HepG2 (cell line): Measurements from ENCODE around the gene CNTN4. TPM values are rescaled to one million over a fixed set of nuclear protein-coding genes. Genes with fewer than 3 reads are reported as not detected.
A peak's percentile ranks its signal among the peaks of the same experiment; 100 is the strongest.

Experiments used
- ATAC-seq: fragments of 200-7000 bp; cut with Tn5 transposase; 3 replicates; pipeline ENCODE4 v1.9.1; 2020; ENCODE audit warnings: mild to moderate bottlenecking, moderate library complexity
- BruUV-seq: library from RNA; stranded (reverse); fragments of 400-500 nt; replicated peaks from 2 replicates; lab custom pipeline; 2021; lab: Mats Ljungman, UMichigan
- CTCF ChIA-PET: fragments of 300-600 bp; formaldehyde crosslinking; extraction: SDS; loops from one replicate; lab custom pipeline; 2021; ENCODE audit warnings: low total read pairs, inconsistent platforms, low intra/inter-chr PET ratio; lab: Yijun Ruan, JAX
- POLR2A ChIA-PET: fragments of 350-600 bp; sonication (Branson Sonifier 250); formaldehyde crosslinking; loops from one replicate; lab custom pipeline; 2020; ENCODE audit warnings: antibody characterized with exemption, inconsistent platforms; lab: Yijun Ruan, JAX
- DNase-seq: peaks from one replicate; pipeline ENCODE4 v3.0.0-alpha.2; 2015; ENCODE audit warnings: low spot score
- FAIRE-seq: peaks from 3 replicates; lab custom pipeline; 2011; peaks lifted over from hg19 to GRCh38; lab: Jason Lieb, UNC
- H2AFZ ChIP-seq: one replicate; pipeline ENCODE4 v1.6.1; 2011; ENCODE audit warnings: low read length, inconsistent platforms
- H3K27ac ChIP-seq: fragments of 300-600 bp; 3 replicates; pipeline ENCODE4 v1.8.0; 2011; ENCODE audit warnings: mixed run types, mild to moderate bottlenecking, mixed read lengths, low read length, inconsistent platforms; ENCODE audit not compliant: insufficient read depth; ENCODE audit errors: extremely low read length
- H3K27me3 ChIP-seq, 2 experiments: fragments of 200-600 bp in 1 of 2; 2 replicates in 1 of 2; 3 replicates in 1 of 2; pipeline versions ENCODE4 v1.6.0 to v1.8.0; 2011; ENCODE audit warnings: low read length in 2 of 2, mild to moderate bottlenecking in 2 of 2, moderate library complexity in 2 of 2, inconsistent platforms in 1 of 2; ENCODE audit not compliant: insufficient read depth in 2 of 2, control insufficient read depth in 1 of 2
- H3K36me3 ChIP-seq, 2 experiments: fragments of 200-600 bp in 1 of 2; replicated peaks in 1 of 2; 2 replicates in 1 of 2; 3 replicates in 1 of 2; pipeline versions ENCODE4 v1.5.1 to v1.8.0; 2011; ENCODE audit warnings: low read length in 2 of 2, inconsistent platforms in 1 of 2; ENCODE audit not compliant: insufficient read depth in 2 of 2, control insufficient read depth in 1 of 2
- H3K4me1 ChIP-seq: 2 replicates; pipeline ENCODE4 v1.5.1; 2012; ENCODE audit warnings: low read length, inconsistent platforms; ENCODE audit not compliant: insufficient read depth
- H3K4me2 ChIP-seq: 2 replicates; pipeline ENCODE4 v1.6.0; 2011; ENCODE audit warnings: low read depth, low read length, inconsistent platforms
- H3K4me3 ChIP-seq, 3 experiments: fragments of 200-600 bp in 1 of 3; sonication (generic), shearing (Covaris generic) in 1 of 3; replicated peaks in 1 of 3; 2 replicates each; pipeline ENCODE4 v1.5.1; 2011 to 2016; ENCODE audit warnings: low read length in 3 of 3, inconsistent platforms in 2 of 3, low read depth in 2 of 3, mild to moderate bottlenecking in 2 of 3, control low read depth in 1 of 3, mixed read lengths in 1 of 3; ENCODE audit not compliant: insufficient read depth in 1 of 3
- H3K79me2 ChIP-seq: one replicate; pipeline ENCODE4 v1.6.1; 2011; ENCODE audit warnings: low read length, inconsistent platforms; ENCODE audit not compliant: insufficient read depth
- H3K9ac ChIP-seq: 2 replicates; pipeline ENCODE4 v1.6.0; 2011; ENCODE audit warnings: mild to moderate bottlenecking, low read depth, low read length, inconsistent platforms; ENCODE audit not compliant: insufficient read depth
- H3K9me3 ChIP-seq: 2 replicates; pipeline ENCODE4 v1.5.1; 2012; ENCODE audit warnings: mild to moderate bottlenecking, low read length
- H4K20me1 ChIP-seq: 2 replicates; pipeline ENCODE4 v1.6.0; 2011; ENCODE audit warnings: inconsistent platforms, mild to moderate bottlenecking, low read length, moderate library complexity; ENCODE audit not compliant: insufficient read depth
- DRAP1 ChIP-seq: IDR thresholded peaks from 2 replicates; pipeline ENCODE4 v1.6.1; 2016; ENCODE audit warnings: missing genetic modification reagents, missing compliant biosample characterization
- HNF4A ChIP-seq: sonication (generic); formaldehyde crosslinking; IDR thresholded peaks from 2 replicates; pipeline ENCODE4 v1.4.0; 2020; ENCODE audit warnings: missing genetic modification reagents
- HOXA3 ChIP-seq: sonication (generic); formaldehyde crosslinking; IDR thresholded peaks from 2 replicates; pipeline ENCODE4 v1.5.0; 2020; ENCODE audit warnings: missing genetic modification reagents
- KDM1A ChIP-seq: IDR thresholded peaks from 2 replicates; pipeline ENCODE4 v1.6.1; 2016; ENCODE audit warnings: missing compliant biosample characterization
- KLF11 ChIP-seq: IDR thresholded peaks from 2 replicates; pipeline ENCODE4 v1.6.1; 2016; ENCODE audit warnings: missing compliant biosample characterization
- MAFF ChIP-seq: IDR thresholded peaks from 2 replicates; pipeline ENCODE4 v1.6.1; 2011; ENCODE audit warnings: low read depth, low read length, improper control_type of control experiment
- MAFK ChIP-seq, 2 experiments: IDR thresholded peaks in 1 of 2; conservative IDR thresholded peaks in 1 of 2; 2 replicates each; pipeline ENCODE4 v1.6.1; 2011; ENCODE audit warnings: improper control_type of control experiment in 2 of 2, low read length in 2 of 2
- PLSCR1 ChIP-seq: sonication (generic); formaldehyde crosslinking; IDR thresholded peaks from 2 replicates; pipeline ENCODE4 v1.5.0; 2020; ENCODE audit warnings: missing genetic modification reagents, mild to moderate bottlenecking, borderline replicate concordance
- SIX4 ChIP-seq: sonication (generic); formaldehyde crosslinking; IDR thresholded peaks from 2 replicates; pipeline ENCODE4 v1.4.0; 2020; ENCODE audit warnings: missing genetic modification reagents
- ZGPAT ChIP-seq: IDR thresholded peaks from 2 replicates; pipeline ENCODE4 v1.6.1; 2016; ENCODE audit warnings: mild to moderate bottlenecking
- ZNF343 ChIP-seq: sonication (generic); formaldehyde crosslinking; IDR thresholded peaks from 2 replicates; pipeline ENCODE4 v1.4.0; 2020; ENCODE audit warnings: mild to moderate bottlenecking, missing genetic modification reagents
- ZNF512 ChIP-seq: sonication (generic); formaldehyde crosslinking; IDR thresholded peaks from 2 replicates; pipeline ENCODE4 v1.4.0; 2020; ENCODE audit warnings: mild to moderate bottlenecking, missing genetic modification reagents
- ZNF619 ChIP-seq: sonication (generic); formaldehyde crosslinking; IDR thresholded peaks from 2 replicates; pipeline ENCODE4 v1.4.0; 2020; ENCODE audit warnings: mild to moderate bottlenecking, missing genetic modification reagents
- WGBS: methylation state at CpG from one replicate; pipeline ENCODE4 v1.1.6; 2017; ENCODE audit warnings: low lambda C conversion rate; 5-methylcytosine and 5-hydroxymethylcytosine counted together
- in situ Hi-C: cut with HindIII; loops from 2 replicates; pipeline ENCODE4 v1.10.0; 2017; ENCODE audit warnings: low pct_unique_long_range_greater_than_20kb; ENCODE audit not compliant: extremely low pct_ligation_motif_present
- intact Hi-C: fragments of 100-400 bp; cut with micrococcal nuclease; formaldehyde crosslinking; loops from one replicate; pipeline ENCODE4 v1.10.0; 2022; ENCODE audit not compliant: unreplicated experiment
- polyA plus RNA-seq, 8 experiments: library from polyadenylated mRNA; depleted of rRNA in 3 of 8; stranded (reverse) in 7 of 8; unstranded in 1 of 8; fragments of >200 nt; fragmentation: Illumina TruSeq in 4 of 8; extraction: Trizol in 4 of 8; gene quantifications; 2 replicates each; pipeline versions ENCODE4 v1.2.1 to v1.2.3, GENCODE V29; 2011 to 2016; ENCODE audit warnings: low read depth in 4 of 8, missing spikeins in 1 of 8, mixed read lengths in 1 of 8; ENCODE audit not compliant: insufficient read depth in 1 of 8
- total RNA-seq, 5 experiments: library from RNA; depleted of rRNA; stranded (reverse); fragments of >200 nt; fragmentation: Illumina TruSeq; extraction: Trizol; gene quantifications; 2 replicates each; pipeline ENCODE4 v1.2.3, GENCODE V29; 2016; ENCODE audit warnings: low read depth in 1 of 5
- TF ChIP-seq, protein P1 (sequence below): IDR thresholded peaks from 2 replicates; pipeline ENCODE4 v1.6.1; 2018; ENCODE audit warnings: missing genetic modification reagents

Gene CNTN4
- total and polyA plus RNA-seq, 2 of the 13 experiments (the other 11 are each of a cell fraction or from before 2014, with no cell fraction given) = 0.01 to 0.13 TPM

- ATAC-seq (no peak), DNase-seq (no peak), FAIRE-seq (no peak)
- H3K36me3 ChIP-seq = no peaks in the 10 kb centered on the region
- POLR2A ChIA-PET = no interaction called here
- H2AFZ ChIP-seq = no peak overlapping the region
- H3K4me1 ChIP-seq = no peaks in the 10 kb centered on the region
- H3K79me2 ChIP-seq = no peaks in the 10 kb centered on the region
- no peak overlapping the region for H3K4me3 ChIP-seq
- WGBS = 0% methylated on average over 2 of the region's 2 CpGs
- intact Hi-C loops (no loop called here), in situ Hi-C loops (no loop called here)
- TF ChIP-seq PLSCR1 (CRISPR knock-in tag) (no peak), HNF4A (no peak), KDM1A (no peak), MAFF (peak; percentile 87), MAFK (conservative IDR thresholded peaks at IDR 0.05 in 1 of 2, IDR thresholded peaks at IDR 0.05 in 1 of 2; ENCODE audit: low read length in 2 of 2) (peak; percentile 66 to 86), ZNF619 (CRISPR knock-in tag) (no peak)
- BruUV-seq = no TSS peak
- H3K4me2 ChIP-seq = no peak overlapping the region
- H4K20me1 ChIP-seq = no peaks in the 10 kb centered on the region
- CTCF ChIA-PET = no interaction called here
- H3K9me3 ChIP-seq = peaks cover 66% of the 10 kb centered on the region
- no peaks in the 10 kb centered on the region for H3K27me3 ChIP-seq
- no peak overlapping the region for H3K9ac ChIP-seq
- H3K27ac ChIP-seq = no peak overlapping the region
These were observed 107.0 kb downstream of the CNTN4 start for GRCh38 chr3:2205692-2206091.

DNA sequence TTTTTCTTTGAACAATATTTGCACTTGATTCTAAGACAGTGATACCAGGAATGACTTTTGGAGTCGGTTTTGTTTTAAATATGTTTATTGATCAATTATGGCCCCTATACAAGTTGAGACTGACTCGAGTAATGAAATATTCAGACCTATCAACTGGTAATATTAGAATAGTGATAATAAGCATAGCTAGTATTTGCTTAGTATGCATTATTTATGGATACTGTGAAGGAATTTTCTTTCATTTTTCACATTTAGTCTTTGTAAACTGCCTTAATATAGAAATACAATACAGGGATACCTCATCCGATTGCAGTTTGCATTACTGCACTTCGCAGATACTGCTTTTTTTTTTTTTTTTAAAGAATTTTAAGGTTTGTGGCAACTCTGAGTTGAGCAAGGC lies 107.9 kb downstream of the CNTN4 start:
- H3K27ac ChIP-seq = no peak overlapping the region
- ATAC-seq (no peak), DNase-seq (no peak), FAIRE-seq (no peak)
- no peak overlapping the region for H2AFZ ChIP-seq
- peaks cover 62% of the 10 kb centered on the region for H3K9me3 ChIP-seq
- in situ Hi-C loops (no loop called here), intact Hi-C loops (no loop called here)
- no peak overlapping the region for H3K4me3 ChIP-seq
- H3K9ac ChIP-seq = no peak overlapping the region
- no peaks in the 10 kb centered on the region for H4K20me1 ChIP-seq
- no TSS peak for BruUV-seq
- H3K27me3 ChIP-seq = no peaks in the 10 kb centered on the region
- no peak overlapping the region for H3K4me2 ChIP-seq
- TF ChIP-seq SIX4 (CRISPR knock-in tag) (no peak), ZNF512 (no peak), MAFK (conservative IDR thresholded peaks at IDR 0.05 in 1 of 2, IDR thresholded peaks at IDR 0.05 in 1 of 2; ENCODE audit: low read length in 2 of 2) (peak; percentile 58 to 86; a peak in 3 of 4 replicates), ZGPAT (CRISPR knock-in tag) (no peak), MAFF (peak; percentile 84), HOXA3 (CRISPR knock-in tag) (no peak), DRAP1 (CRISPR knock-in tag) (no peak), ZNF343 (CRISPR knock-in tag) (no peak), KLF11 (CRISPR knock-in tag) (no peak)
- TF ChIP-seq, protein P1, sequence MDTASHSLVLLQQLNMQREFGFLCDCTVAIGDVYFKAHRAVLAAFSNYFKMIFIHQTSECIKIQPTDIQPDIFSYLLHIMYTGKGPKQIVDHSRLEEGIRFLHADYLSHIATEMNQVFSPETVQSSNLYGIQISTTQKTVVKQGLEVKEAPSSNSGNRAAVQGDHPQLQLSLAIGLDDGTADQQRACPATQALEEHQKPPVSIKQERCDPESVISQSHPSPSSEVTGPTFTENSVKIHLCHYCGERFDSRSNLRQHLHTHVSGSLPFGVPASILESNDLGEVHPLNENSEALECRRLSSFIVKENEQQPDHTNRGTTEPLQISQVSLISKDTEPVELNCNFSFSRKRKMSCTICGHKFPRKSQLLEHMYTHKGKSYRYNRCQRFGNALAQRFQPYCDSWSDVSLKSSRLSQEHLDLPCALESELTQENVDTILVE = no peak
- no peaks in the 10 kb centered on the region for H3K4me1 ChIP-seq
- CTCF ChIA-PET = no interaction called here
- 3% methylated on average over 4 of the region's 4 CpGs for WGBS
- no peaks in the 10 kb centered on the region for H3K36me3 ChIP-seq
- H3K79me2 ChIP-seq = no peaks in the 10 kb centered on the region
- POLR2A ChIA-PET = no interaction called here
